HCT116 (cell line): ENCODE results near the gene DENND2A. TPM values are rescaled to one million over a fixed set of nuclear protein-coding genes. Genes with fewer than 3 reads are reported as not detected.
A peak's percentile ranks its signal among the peaks of the same experiment; 100 is the strongest.

Experiments
- ATAC-seq: fragments of 200-7000 bp; cut with Tn5 transposase; 2 replicates; pipeline ENCODE4 v1.9.1; 2020; ENCODE audit warnings: mild to moderate bottlenecking, moderate library complexity
- BruUV-seq: library from RNA; stranded (reverse); fragments of 400-500 nt; replicated peaks from 2 replicates; lab custom pipeline; 2021; lab: Mats Ljungman, UMichigan
- CTCF ChIA-PET: fragments of 300-600 bp; sonication (Branson Sonifier 250); formaldehyde crosslinking; loops from one replicate; lab custom pipeline; 2021; ENCODE audit warnings: antibody characterized with exemption; lab: Charles Lee
- POLR2A ChIA-PET: fragments of 300-600, 350-600 bp; sonication (Branson Sonifier 250); formaldehyde crosslinking; loops from one replicate; lab custom pipeline; 2021; ENCODE audit warnings: antibody characterized with exemption; lab: Charles Lee
- RAD21 ChIA-PET, 2 experiments: fragments of 300-600 bp; sonication (Branson Sonifier 250); formaldehyde crosslinking; loops; one replicate each; lab custom pipeline; 2023; ENCODE audit warnings: low total read pairs in 2 of 2; ENCODE audit not compliant: uncharacterized antibody in 2 of 2, unreplicated experiment in 2 of 2, low non-redundant PET in 1 of 2; lab: Charles Lee
- DNase-seq: peaks from one replicate; pipeline ENCODE4 v3.0.0-alpha.2; 2010; ENCODE audit warnings: low read depth, low spot score
- H2AFZ ChIP-seq: fragments of 200-600 bp; shearing (Covaris generic), sonication (generic); 2 replicates; pipeline ENCODE4 v1.6.1; 2017; ENCODE audit warnings: low read depth, mixed run types, mixed read lengths, antibody characterized with exemption, low read length; ENCODE audit not compliant: poor library complexity, severe bottlenecking
- H3K27ac ChIP-seq: 2 replicates; pipeline ENCODE4 v1.5.1; 2012; ENCODE audit warnings: low read depth, low read length
- H3K27me3 ChIP-seq: fragments of 200-600 bp; sonication (generic); 2 replicates; pipeline ENCODE4 v1.6.1; 2016; ENCODE audit warnings: mixed run types, low read length, mixed read lengths; ENCODE audit not compliant: insufficient read depth
- H3K36me3 ChIP-seq, 2 experiments: fragments of 200-500 bp in 1 of 2; fragments of 200-600 bp in 1 of 2; sonication (Bioruptor generic) in 1 of 2; sonication (generic) in 1 of 2; 2 replicates each; pipeline versions ENCODE4 v1.5.1 to v1.6.1; 2014 to 2016; ENCODE audit warnings: low read length in 2 of 2, inconsistent platforms in 1 of 2, mixed read lengths in 1 of 2, mixed run types in 1 of 2; ENCODE audit not compliant: insufficient read depth in 2 of 2, control insufficient read depth in 1 of 2
- H3K4me1 ChIP-seq, 2 experiments: fragments of 200-600 bp in 1 of 2; sonication (generic) in 1 of 2; 2 replicates each; pipeline versions ENCODE4 v1.5.1 to v1.6.1; 2012 to 2017; ENCODE audit warnings: low read length in 2 of 2, inconsistent platforms in 1 of 2, mild to moderate bottlenecking in 1 of 2, mixed read lengths in 1 of 2, mixed run types in 1 of 2, moderate library complexity in 1 of 2; ENCODE audit not compliant: insufficient read depth in 2 of 2, control insufficient read depth in 1 of 2
- H3K4me2 ChIP-seq: fragments of 200-600 bp; sonication (generic); 2 replicates; pipeline ENCODE4 v1.6.1; 2017; ENCODE audit warnings: mixed run types, low read length, mixed read lengths
- H3K4me3 ChIP-seq, 2 experiments: fragments of 200-600 bp in 1 of 2; sonication (generic) in 1 of 2; replicated peaks in 1 of 2; 2 replicates each; pipeline ENCODE4 v1.5.1; 2011 to 2016; ENCODE audit warnings: low read length in 2 of 2, control low read depth in 1 of 2, low read depth in 1 of 2, mild to moderate bottlenecking in 1 of 2, mixed read lengths in 1 of 2, mixed run types in 1 of 2
- H3K79me2 ChIP-seq: fragments of 200-600 bp; sonication (generic); 2 replicates; pipeline ENCODE4 v1.6.1; 2017; ENCODE audit warnings: mild to moderate bottlenecking, mixed run types, low read length, moderate library complexity, mixed read lengths; ENCODE audit not compliant: insufficient read depth
- H3K9ac ChIP-seq: fragments of 200-600 bp; sonication (generic); 2 replicates; pipeline ENCODE4 v1.6.1; 2016; ENCODE audit warnings: low read length, mixed read lengths
- H3K9me2 ChIP-seq: fragments of 200-600 bp; sonication (generic), shearing (Covaris generic); 2 replicates; pipeline ENCODE4 v1.6.1; 2017; ENCODE audit warnings: mixed run types, mild to moderate bottlenecking, moderate library complexity; ENCODE audit not compliant: insufficient read depth
- H3K9me3 ChIP-seq, 2 experiments: fragments of 200-500 bp in 1 of 2; fragments of 200-600 bp in 1 of 2; sonication (Bioruptor generic) in 1 of 2; sonication (generic) in 1 of 2; 2 replicates each; pipeline ENCODE4 v1.6.1; 2014 to 2017; ENCODE audit warnings: low read length in 2 of 2, mixed read lengths in 2 of 2, inconsistent platforms in 1 of 2, low read depth in 1 of 2, mild to moderate bottlenecking in 1 of 2, mixed run types in 1 of 2, moderate library complexity in 1 of 2; ENCODE audit not compliant: control insufficient read depth in 1 of 2, insufficient read depth in 1 of 2
- H4K20me1 ChIP-seq: fragments of 200-600 bp; sonication (generic), shearing (Covaris generic); 2 replicates; pipeline ENCODE4 v1.6.1; 2017; ENCODE audit warnings: mixed run types, mild to moderate bottlenecking, moderate library complexity; ENCODE audit not compliant: insufficient read depth
- CBX3 ChIP-seq: IDR thresholded peaks from 2 replicates; pipeline ENCODE4 v1.6.1; 2012; ENCODE audit warnings: low read depth
- CEBPB ChIP-seq: IDR thresholded peaks from 2 replicates; pipeline ENCODE4 v1.6.1; 2012; ENCODE audit warnings: low read depth
- CTCF ChIP-seq, 3 experiments: fragments of 200-600 bp in 1 of 3; sonication (generic) in 1 of 3; IDR thresholded peaks in 2 of 3; conservative IDR thresholded peaks in 1 of 3; 2 replicates each; pipeline ENCODE4 v1.5.1; 2012 to 2017; ENCODE audit warnings: low read depth in 2 of 3, low read length in 2 of 3, antibody characterized with exemption in 1 of 3, borderline replicate concordance in 1 of 3, control low read depth in 1 of 3, mild to moderate bottlenecking in 1 of 3, mixed read lengths in 1 of 3, mixed run types in 1 of 3, moderate library complexity in 1 of 3; ENCODE audit not compliant: insufficient read depth in 1 of 3
- EGR1 ChIP-seq: IDR thresholded peaks from 2 replicates; pipeline ENCODE4 v1.6.1; 2012; ENCODE audit warnings: low read depth
- ELF1 ChIP-seq: IDR thresholded peaks from 2 replicates; pipeline ENCODE4 v1.6.1; 2012; ENCODE audit warnings: low read depth, borderline replicate concordance
- EZH2 ChIP-seq: fragments of 200-600 bp; sonication (generic); IDR thresholded peaks from 2 replicates; pipeline ENCODE4 v1.6.1; 2017; ENCODE audit warnings: antibody characterized with exemption, mixed run types
- JUND ChIP-seq: IDR thresholded peaks from 2 replicates; pipeline ENCODE4 v1.6.1; 2012
- POLR2A ChIP-seq: IDR thresholded peaks from 2 replicates; pipeline ENCODE4 v1.7.0; 2011; ENCODE audit warnings: borderline replicate concordance; ENCODE audit not compliant: insufficient read depth, insufficient read length; ENCODE audit errors: extremely low read depth
- RAD21 ChIP-seq: IDR thresholded peaks from 2 replicates; pipeline ENCODE4 v1.6.1; 2012; ENCODE audit warnings: low read depth, mild to moderate bottlenecking
- SIN3A ChIP-seq: IDR thresholded peaks from 2 replicates; pipeline ENCODE4 v1.6.1; 2012; ENCODE audit warnings: low read depth
- SP1 ChIP-seq: IDR thresholded peaks from 2 replicates; pipeline ENCODE4 v1.6.1; 2012; ENCODE audit warnings: low read depth
- SRF ChIP-seq: IDR thresholded peaks from 2 replicates; pipeline ENCODE4 v1.6.1; 2012; ENCODE audit warnings: low read depth
- TCF7L2 ChIP-seq: IDR thresholded peaks from 2 replicates; pipeline ENCODE4 v1.7.0; 2011; ENCODE audit warnings: borderline replicate concordance, inconsistent platforms; ENCODE audit not compliant: insufficient read depth, insufficient read length; ENCODE audit errors: extremely low read depth
- YY1 ChIP-seq: IDR thresholded peaks from 2 replicates; pipeline ENCODE4 v1.6.1; 2011; ENCODE audit warnings: low read length, low read depth, moderate library complexity, mild to moderate bottlenecking; ENCODE audit not compliant: insufficient replicate concordance; ENCODE audit errors: extremely low read depth
- ZNF274 ChIP-seq: fragments of 200-500 bp; sonication (Bioruptor generic); IDR thresholded peaks from 2 replicates; pipeline ENCODE4 v1.6.1; 2014; ENCODE audit warnings: mild to moderate bottlenecking, low read depth, low read length, inconsistent platforms
- intact Hi-C: fragments of 100-400 bp; cut with micrococcal nuclease; formaldehyde crosslinking; loops from 2 replicates; pipeline ENCODE4 v1.10.0; 2022
- total RNA-seq: library from RNA; stranded (reverse); gene quantifications from one replicate; pipeline ENCODE4 v1.2.1, GENCODE V29; 2021; ENCODE audit not compliant: unreplicated experiment
- TF ChIP-seq, protein P1 (sequence below): IDR thresholded peaks from 2 replicates; pipeline ENCODE4 v1.6.1; 2012; ENCODE audit warnings: low read depth
- TF ChIP-seq, protein P2 (sequence below): IDR thresholded peaks from 2 replicates; pipeline ENCODE4 v1.6.1; 2012
- TF ChIP-seq, protein P3 (sequence below): IDR thresholded peaks from 2 replicates; pipeline ENCODE4 v1.6.1; 2012

Gene DENND2A
- total RNA-seq, 1 experiment from 2014 or later, result 0.12 TPM

DNA sequence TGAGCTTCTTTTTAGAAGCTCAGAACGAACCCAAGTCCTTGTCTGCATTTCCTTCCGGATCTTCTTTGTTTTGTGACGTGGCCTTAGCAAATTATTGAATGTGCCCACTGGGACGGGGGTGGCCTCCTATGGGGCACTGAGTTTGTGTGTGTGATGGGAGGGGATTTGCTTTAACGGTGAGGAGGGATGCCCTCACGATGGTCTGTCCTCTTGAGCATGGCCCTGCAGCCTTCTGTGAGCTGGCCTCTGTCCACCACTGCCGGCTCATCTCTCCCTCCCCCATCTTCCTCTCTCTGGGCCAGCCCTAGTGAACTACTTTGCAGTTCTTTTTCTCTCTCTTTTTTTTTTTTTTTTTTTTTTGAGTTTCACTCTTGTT lies 98.4 kb downstream of the DENND2A start:
- POLR2A ChIA-PET, result no interaction called here
- Histone ChIP-seq H4K20me1 (no peaks in the 10 kb centered on the region), H3K79me2 (no peaks in the 10 kb centered on the region), H2AFZ (peak overlapping the region; percentile 99), H3K9ac (peak overlapping the region; percentile 25), H3K9me2 (no peaks in the 10 kb centered on the region), H3K4me3 (peak overlapping the region; percentile 6 to 53; a peak in 3 of 4 replicates), H3K27me3 (no peaks in the 10 kb centered on the region), H3K36me3 (no peaks in the 10 kb centered on the region), H3K4me2 (peak overlapping the region; percentile 93), H3K4me1 (peaks cover 23 to 25% of the 10 kb centered on the region in 2 experiments), H3K9me3 (no peaks in the 10 kb centered on the region), H3K27ac (peak overlapping the region; percentile 54)
- TF ChIP-seq, protein P1, sequence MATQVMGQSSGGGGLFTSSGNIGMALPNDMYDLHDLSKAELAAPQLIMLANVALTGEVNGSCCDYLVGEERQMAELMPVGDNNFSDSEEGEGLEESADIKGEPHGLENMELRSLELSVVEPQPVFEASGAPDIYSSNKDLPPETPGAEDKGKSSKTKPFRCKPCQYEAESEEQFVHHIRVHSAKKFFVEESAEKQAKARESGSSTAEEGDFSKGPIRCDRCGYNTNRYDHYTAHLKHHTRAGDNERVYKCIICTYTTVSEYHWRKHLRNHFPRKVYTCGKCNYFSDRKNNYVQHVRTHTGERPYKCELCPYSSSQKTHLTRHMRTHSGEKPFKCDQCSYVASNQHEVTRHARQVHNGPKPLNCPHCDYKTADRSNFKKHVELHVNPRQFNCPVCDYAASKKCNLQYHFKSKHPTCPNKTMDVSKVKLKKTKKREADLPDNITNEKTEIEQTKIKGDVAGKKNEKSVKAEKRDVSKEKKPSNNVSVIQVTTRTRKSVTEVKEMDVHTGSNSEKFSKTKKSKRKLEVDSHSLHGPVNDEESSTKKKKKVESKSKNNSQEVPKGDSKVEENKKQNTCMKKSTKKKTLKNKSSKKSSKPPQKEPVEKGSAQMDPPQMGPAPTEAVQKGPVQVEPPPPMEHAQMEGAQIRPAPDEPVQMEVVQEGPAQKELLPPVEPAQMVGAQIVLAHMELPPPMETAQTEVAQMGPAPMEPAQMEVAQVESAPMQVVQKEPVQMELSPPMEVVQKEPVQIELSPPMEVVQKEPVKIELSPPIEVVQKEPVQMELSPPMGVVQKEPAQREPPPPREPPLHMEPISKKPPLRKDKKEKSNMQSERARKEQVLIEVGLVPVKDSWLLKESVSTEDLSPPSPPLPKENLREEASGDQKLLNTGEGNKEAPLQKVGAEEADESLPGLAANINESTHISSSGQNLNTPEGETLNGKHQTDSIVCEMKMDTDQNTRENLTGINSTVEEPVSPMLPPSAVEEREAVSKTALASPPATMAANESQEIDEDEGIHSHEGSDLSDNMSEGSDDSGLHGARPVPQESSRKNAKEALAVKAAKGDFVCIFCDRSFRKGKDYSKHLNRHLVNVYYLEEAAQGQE, result no peak
- no peak for TF ChIP-seq ELF1
- TF ChIP-seq JUND, result no peak
- no peak for TF ChIP-seq POLR2A
- no peak for TF ChIP-seq SRF
- TF ChIP-seq SP1, result no peak
- TF ChIP-seq CBX3, result no peak
- no peak for TF ChIP-seq EGR1
- TF ChIP-seq, protein P2, sequence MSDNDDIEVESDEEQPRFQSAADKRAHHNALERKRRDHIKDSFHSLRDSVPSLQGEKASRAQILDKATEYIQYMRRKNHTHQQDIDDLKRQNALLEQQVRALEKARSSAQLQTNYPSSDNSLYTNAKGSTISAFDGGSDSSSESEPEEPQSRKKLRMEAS, result no peak
- no peak for TF ChIP-seq RAD21
- TF ChIP-seq EZH2, result no peak
- no peak for TF ChIP-seq YY1
- no peak for TF ChIP-seq CEBPB
- TF ChIP-seq, protein P3, sequence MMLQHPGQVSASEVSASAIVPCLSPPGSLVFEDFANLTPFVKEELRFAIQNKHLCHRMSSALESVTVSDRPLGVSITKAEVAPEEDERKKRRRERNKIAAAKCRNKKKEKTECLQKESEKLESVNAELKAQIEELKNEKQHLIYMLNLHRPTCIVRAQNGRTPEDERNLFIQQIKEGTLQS, result no peak
- TF ChIP-seq CTCF (IDR thresholded peaks at IDR 0.05 in 2 of 3, conservative IDR thresholded peaks at IDR 0.05 in 1 of 3; ENCODE audit: borderline replicate concordance in 1 of 3, insufficient read depth in 1 of 3, low read depth in 2 of 3, low read length in 2 of 3), result no peak
- TF ChIP-seq TCF7L2, result no peak
- TF ChIP-seq ZNF274, result no peak
- TF ChIP-seq SIN3A, result no peak
- RAD21 ChIA-PET, result no interaction called here
- CTCF ChIA-PET, result no interaction called here
- no TSS peak for BruUV-seq
- intact Hi-C loops, result loop anchor here (5.0 kb wide), 1 partner anchor 55 kb away; no protein-coding TSS in a partner anchor
- ATAC-seq, result no peak
- no peak for DNase-seq
